Measurements from ENCODE around the gene PDCD5.
A peak's percentile ranks its signal among the peaks of the same experiment; 100 is the strongest.
"Not testable (repeated sequence)": the region's sequence is repeated elsewhere in the genome, so short reads cannot be mapped to it uniquely, and the experiment has no call there.

The PDCD5 gene

GRCh38 chr19:32580353-32580900 lies 563 bp upstream of the PDCD5 start:
- DNase-seq, result no peak

- no peak for DNase-seq
These were observed 752 bp downstream of the PDCD5 start for GRCh38 chr19:32581705-32582179.

- DNase-seq, result not testable (repeated sequence)
These were observed 6.9 kb downstream of the PDCD5 start for GRCh38 chr19:32587747-32588504.

- no peak for DNase-seq
These were observed 13.0 kb downstream of the PDCD5 start for GRCh38 chr19:32594021-32594420.

- no peak for DNase-seq
These were observed 14.5 kb downstream of the PDCD5 start for GRCh38 chr19:32595491-32595890.

- no peak for DNase-seq
These were observed 17.0 kb downstream of the PDCD5 start for GRCh38 chr19:32598022-32598421.

GRCh38 chr19:32599258-32599657 lies 18.3 kb downstream of the PDCD5 start:
- no peak for DNase-seq

- DNase-seq, result peak; percentile 12
These were observed 18.8 kb downstream of the PDCD5 start for GRCh38 chr19:32599736-32600157.

- no peak for DNase-seq
These were observed 23.0 kb downstream of the PDCD5 start for GRCh38 chr19:32603961-32604360.

- no peak for DNase-seq
These were observed 24.6 kb downstream of the PDCD5 start for GRCh38 chr19:32605544-32605943.

- DNase-seq, result no peak
These were observed 25.3 kb downstream of the PDCD5 start for GRCh38 chr19:32606289-32606688.

- DNase-seq, result no peak
These were observed 26.5 kb downstream of the PDCD5 start for GRCh38 chr19:32607479-32607878.

- DNase-seq, result no peak
These were observed 30.2 kb downstream of the PDCD5 start for GRCh38 chr19:32611161-32611560.

GRCh38 chr19:32613008-32613407 lies 32.0 kb downstream of the PDCD5 start:
- no peak for DNase-seq

GRCh38 chr19:32614916-32615315 lies 33.9 kb downstream of the PDCD5 start:
- DNase-seq, result no peak

GRCh38 chr19:32615569-32615968 lies 34.6 kb downstream of the PDCD5 start:
- DNase-seq, result no peak

- DNase-seq, result no peak
These were observed 38.2 kb downstream of the PDCD5 start for GRCh38 chr19:32619051-32619685.

GRCh38 chr19:32622002-32622401 lies 41.0 kb downstream of the PDCD5 start:
- DNase-seq, result no peak

GRCh38 chr19:32624410-32624809 lies 43.4 kb downstream of the PDCD5 start:
- no peak for DNase-seq

GRCh38 chr19:32626969-32627368 lies 46.0 kb downstream of the PDCD5 start:
- no peak for DNase-seq

GRCh38 chr19:32627714-32628270 lies 46.8 kb downstream of the PDCD5 start:
- DNase-seq, result no peak

GRCh38 chr19:32630338-32630737 lies 49.3 kb downstream of the PDCD5 start:
- no peak for DNase-seq

GRCh38 chr19:32631381-32631780 lies 50.4 kb downstream of the PDCD5 start:
- DNase-seq, result no peak

All from NCI-H774 (cell line).